Activated T-cell treated with anti-CD3 and anti-CD28 coated beads, Interleukin-2, amount 50 U/mL, for 72 hours (primary cell): Measurements from ENCODE around the gene DGKD. TPM values are rescaled to one million over a fixed set of nuclear protein-coding genes. Genes with fewer than 3 reads are reported as not detected.

ENCODE experiments used
- ATAC-seq, 2 donors: fragments of 150-1000 bp; cut with Tn5 transposase; replicated peaks in 1 of 2; 2 replicates each; pipeline ENCODE4 v1.10.0; 2021; ENCODE audit warnings: moderate library complexity in 2 of 2, mild to moderate bottlenecking in 1 of 2
- DNase-seq, 2 donors: peaks; one replicate each; pipeline ENCODE4 v3.0.0; 2021 to 2022; ENCODE audit warnings: mixed read lengths in 1 of 2
- H3K27ac Mint-ChIP-seq: one replicate; pipeline ENCODE4 v1.8.0; 2022; ENCODE audit warnings: mild to moderate bottlenecking, moderate library complexity, mixed read lengths
- H3K27me3 Mint-ChIP-seq: one replicate; pipeline ENCODE4 v1.8.0; 2022; ENCODE audit warnings: low read depth, mixed read lengths
- H3K36me3 Mint-ChIP-seq, 2 donors: one replicate each; pipeline ENCODE4 v1.8.0; 2022; ENCODE audit warnings: mixed read lengths in 2 of 2, mild to moderate bottlenecking in 1 of 2; ENCODE audit not compliant: insufficient read depth in 2 of 2
- H3K4me1 Mint-ChIP-seq: one replicate; pipeline ENCODE4 v1.8.0; 2022; ENCODE audit warnings: low read depth, mixed read lengths
- H3K4me3 Mint-ChIP-seq, 2 donors: one replicate each; pipeline ENCODE4 v1.8.0; 2022; ENCODE audit warnings: mild to moderate bottlenecking in 2 of 2, mixed read lengths in 2 of 2, moderate library complexity in 2 of 2
- H3K9me3 Mint-ChIP-seq, 2 donors: one replicate each; pipeline ENCODE4 v1.8.0; 2022; ENCODE audit warnings: mixed read lengths in 2 of 2
- total RNA-seq, 2 donors: library from RNA; stranded (reverse); gene quantifications; one replicate each; pipeline ENCODE4 v1.2.3, GENCODE V29; 2022

Gene DGKD
- total RNA-seq, 2 donors from 2014 or later: 78.0 to 94.4 TPM

- peaks cover 22 to 33% of the 10 kb centered on the region in 2 donors for H3K36me3 Mint-ChIP-seq
- no peaks in the 10 kb centered on the region for H3K27me3 Mint-ChIP-seq
- peaks cover 25% of the 10 kb centered on the region for H3K4me1 Mint-ChIP-seq
- peaks cover 17 to 19% of the 10 kb centered on the region in 2 donors for H3K9me3 Mint-ChIP-seq
- ATAC-seq (peak; percentile 97), DNase-seq (no peak)
- H3K27ac Mint-ChIP-seq: no peak overlapping the region
- H3K4me3 Mint-ChIP-seq: peak overlapping the region in 1 of 2 donors; percentile 0
Observed at GRCh38 chr2:233501198-233502076, 147.1 kb downstream of the DGKD start.

- Mint-ChIP-seq H3K36me3 (peaks cover 22 to 33% of the 10 kb centered on the region in 2 donors), H3K4me1 (peaks cover 21% of the 10 kb centered on the region), H3K4me3 (no peak overlapping the region), H3K27me3 (no peaks in the 10 kb centered on the region), H3K9me3 (peaks cover 17 to 19% of the 10 kb centered on the region in 2 donors), H3K27ac (no peak overlapping the region)
- ATAC-seq: no peak
- no peak for DNase-seq
Observed at GRCh38 chr2:233503481-233503880, 149.2 kb downstream of the DGKD start.

GRCh38 chr2:233503947-233504637 lies 149.8 kb downstream of the DGKD start:
- H3K27me3 Mint-ChIP-seq: no peaks in the 10 kb centered on the region
- DNase-seq (no peak), ATAC-seq (no peak)
- H3K27ac Mint-ChIP-seq: no peak overlapping the region
- H3K4me3 Mint-ChIP-seq: no peak overlapping the region
- peaks cover 21% of the 10 kb centered on the region for H3K4me1 Mint-ChIP-seq
- peaks cover 22 to 33% of the 10 kb centered on the region in 2 donors for H3K36me3 Mint-ChIP-seq
- H3K9me3 Mint-ChIP-seq: peaks cover 17 to 19% of the 10 kb centered on the region in 2 donors

GRCh38 chr2:233513953-233514655 lies 159.8 kb downstream of the DGKD start:
- Mint-ChIP-seq H3K36me3 (peaks cover 0 to 3% of the 10 kb centered on the region in 2 donors), H3K27ac (no peak overlapping the region), H3K4me3 (no peak overlapping the region), H3K9me3 (no peaks in the 10 kb centered on the region), H3K4me1 (no peaks in the 10 kb centered on the region), H3K27me3 (no peaks in the 10 kb centered on the region)
- ATAC-seq (no peak), DNase-seq (no peak)

GRCh38 chr2:233519787-233520611 lies 165.7 kb downstream of the DGKD start:
- H3K4me1 Mint-ChIP-seq: peaks cover 5% of the 10 kb centered on the region
- ATAC-seq (no peak), DNase-seq (no peak)
- no peak overlapping the region for H3K4me3 Mint-ChIP-seq
- H3K9me3 Mint-ChIP-seq: no peaks in the 10 kb centered on the region
- no peak overlapping the region for H3K27ac Mint-ChIP-seq
- H3K27me3 Mint-ChIP-seq: no peaks in the 10 kb centered on the region
- peaks cover 0 to 3% of the 10 kb centered on the region in 2 donors for H3K36me3 Mint-ChIP-seq

Other genes starting within 250 kb of the DGKD start
- gene ATG16L1, start 102.8 kb upstream of the DGKD start, total RNA-seq: 10 to 100 TPM; 23.6 to 26.0 TPM
- gene SAG, start 46.7 kb upstream of the DGKD start, total RNA-seq: under 1 TPM; 0.02 TPM
- 10 to 100 TPM; 14.7 to 19.6 TPM for gene USP40, start 212.3 kb downstream of the DGKD start, total RNA-seq